HepG2 (cell line): ENCODE results near the gene CASKIN2. TPM values are rescaled to one million over a fixed set of nuclear protein-coding genes. Genes with fewer than 3 reads are reported as not detected.

Source experiments
- RFX3 ChIP-seq: IDR thresholded peaks from 2 replicates; pipeline ENCODE4 v1.6.1; 2016; ENCODE audit warnings: missing biosample characterization, missing genetic modification reagents
- ZNF318 ChIP-seq: sonication (generic); formaldehyde crosslinking; IDR thresholded peaks from 2 replicates; pipeline ENCODE4 v1.4.0; 2020; ENCODE audit warnings: mild to moderate bottlenecking, missing genetic modification reagents
- ZNF432 ChIP-seq: sonication (generic); formaldehyde crosslinking; IDR thresholded peaks from 2 replicates; pipeline ENCODE4 v1.5.0; 2020; ENCODE audit warnings: missing genetic modification reagents, mild to moderate bottlenecking, borderline replicate concordance
- polyA plus RNA-seq, 8 experiments: library from polyadenylated mRNA; depleted of rRNA in 3 of 8; stranded (reverse) in 7 of 8; unstranded in 1 of 8; fragments of >200 nt; fragmentation: Illumina TruSeq in 4 of 8; extraction: Trizol in 4 of 8; gene quantifications; 2 replicates each; pipeline versions ENCODE4 v1.2.1 to v1.2.3, GENCODE V29; 2011 to 2016; ENCODE audit warnings: low read depth in 4 of 8, missing spikeins in 1 of 8, mixed read lengths in 1 of 8; ENCODE audit not compliant: insufficient read depth in 1 of 8
- total RNA-seq, 5 experiments: library from RNA; depleted of rRNA; stranded (reverse); fragments of >200 nt; fragmentation: Illumina TruSeq; extraction: Trizol; gene quantifications; 2 replicates each; pipeline ENCODE4 v1.2.3, GENCODE V29; 2016; ENCODE audit warnings: low read depth in 1 of 5

The CASKIN2 gene
- total and polyA plus RNA-seq, 2 of the 13 experiments (the other 11 are each of a cell fraction or from before 2014, with no cell fraction given): 5.2 to 7.8 TPM

GRCh38 chr17:75559958-75560533, 44.7 kb upstream of the CASKIN2 start (continued):
- TF ChIP-seq ZNF318 (CRISPR knock-in tag) (no peak), ZNF432 (CRISPR knock-in tag) (no peak), RFX3 (no peak)
